ENCODE results near the gene SMIM29. TPM values are rescaled to one million over a fixed set of nuclear protein-coding genes. Genes with fewer than 3 reads are reported as not detected.
"Not testable (repeated sequence)": the region's sequence is repeated elsewhere in the genome, so short reads cannot be mapped to it uniquely, and the experiment has no call there.

Gene SMIM29
- total RNA-seq, 1 donor from 2014 or later, result 13.9 TPM

- FAIRE-seq, result no peak
- Histone ChIP-seq H4K20me1 (ENCODE audit: insufficient read depth, low read length) (no peaks in the 10 kb centered on the region), H3K27me3 (ENCODE audit: insufficient read depth, low read length) (no peaks in the 10 kb centered on the region), H2AFZ (ENCODE audit: low read depth, low read length) (no peak overlapping the region), H3K79me2 (ENCODE audit: insufficient read depth, low read length) (no peaks in the 10 kb centered on the region), H3K9ac (ENCODE audit: low read length) (no peak overlapping the region), H3K4me3 (ENCODE audit: insufficient read depth, low read depth, low read length) (no peak overlapping the region), H3K4me1 (ENCODE audit: insufficient read depth, low read length) (no peaks in the 10 kb centered on the region), H3K9me3 (ENCODE audit: insufficient read depth, low read depth, low read length) (no peaks in the 10 kb centered on the region), H3K36me3 (ENCODE audit: insufficient read depth, low read length) (no peaks in the 10 kb centered on the region), H3K4me2 (ENCODE audit: low read length) (no peak overlapping the region), H3K27ac (ENCODE audit: low read depth, low read length) (no peak overlapping the region)
- no peak for DNase-seq (ENCODE audit: low read depth)
- no peak overlapping the region for H3K27ac Mint-ChIP-seq (ENCODE audit: unreplicated experiment)
- H3K9me3 Mint-ChIP-seq (ENCODE audit: unreplicated experiment), result peaks cover 7% of the 10 kb centered on the region
- peaks cover 6% of the 10 kb centered on the region for H3K36me3 Mint-ChIP-seq (ENCODE audit: low read depth, unreplicated experiment)
- no peak overlapping the region for H3K4me3 Mint-ChIP-seq (ENCODE audit: unreplicated experiment)
- H3K4me1 Mint-ChIP-seq (ENCODE audit: low read depth, unreplicated experiment), result no peaks in the 10 kb centered on the region
- TF ChIP-seq CTCF (IDR thresholded peaks at IDR 0.05; ENCODE audit: insufficient read depth, low read depth, low read length), result no peak
- TF ChIP-seq EZH2 (IDR thresholded peaks at IDR 0.05; ENCODE audit: insufficient read depth, low read length), result no peak
- H3K27me3 Mint-ChIP-seq (ENCODE audit: low read depth, unreplicated experiment), result no peaks in the 10 kb centered on the region
These were observed 18.9 kb upstream of the SMIM29 start for GRCh38 chr6:34267746-34268145.

- H2AFZ ChIP-seq (ENCODE audit: low read depth, low read length); H3K4me3 ChIP-seq (ENCODE audit: insufficient read depth, low read depth, low read length); H3K27ac Mint-ChIP-seq (ENCODE audit: unreplicated experiment); DNase-seq (ENCODE audit: low read depth); H3K4me1 ChIP-seq (ENCODE audit: insufficient read depth, low read length); H3K79me2 ChIP-seq (ENCODE audit: insufficient read depth, low read length); H3K4me2 ChIP-seq (ENCODE audit: low read length); H3K36me3 ChIP-seq (ENCODE audit: insufficient read depth, low read length); H3K27me3 ChIP-seq (ENCODE audit: insufficient read depth, low read length); H4K20me1 ChIP-seq (ENCODE audit: insufficient read depth, low read length); H3K9ac ChIP-seq (ENCODE audit: low read length); H3K27ac ChIP-seq (ENCODE audit: low read depth, low read length); H3K27me3 Mint-ChIP-seq (ENCODE audit: low read depth, unreplicated experiment); H3K36me3 Mint-ChIP-seq (ENCODE audit: low read depth, unreplicated experiment); H3K9me3 ChIP-seq (ENCODE audit: insufficient read depth, low read depth, low read length); H3K4me3 Mint-ChIP-seq (ENCODE audit: unreplicated experiment); H3K4me1 Mint-ChIP-seq (ENCODE audit: low read depth, unreplicated experiment); FAIRE-seq: not testable (repeated sequence)
- peaks cover 12% of the 10 kb centered on the region for H3K9me3 Mint-ChIP-seq (ENCODE audit: unreplicated experiment)
These were observed 14.7 kb upstream of the SMIM29 start for GRCh38 chr6:34263484-34263883.

- Mint-ChIP-seq H3K27me3 (ENCODE audit: low read depth, unreplicated experiment) (no peaks in the 10 kb centered on the region), H3K4me1 (ENCODE audit: low read depth, unreplicated experiment) (no peaks in the 10 kb centered on the region), H3K9me3 (ENCODE audit: unreplicated experiment) (peaks cover 12% of the 10 kb centered on the region), H3K27ac (ENCODE audit: unreplicated experiment) (no peak overlapping the region), H3K4me3 (ENCODE audit: unreplicated experiment) (no peak overlapping the region), H3K36me3 (ENCODE audit: low read depth, unreplicated experiment) (peaks cover 8% of the 10 kb centered on the region)
- FAIRE-seq (no peak), DNase-seq (ENCODE audit: low read depth) (no peak)
- no peak overlapping the region for H2AFZ ChIP-seq (ENCODE audit: low read depth, low read length)
- no peaks in the 10 kb centered on the region for H3K27me3 ChIP-seq (ENCODE audit: insufficient read depth, low read length)
- TF ChIP-seq EZH2 (IDR thresholded peaks at IDR 0.05; ENCODE audit: insufficient read depth, low read length), result no peak
- TF ChIP-seq CTCF (IDR thresholded peaks at IDR 0.05; ENCODE audit: insufficient read depth, low read depth, low read length), result no peak
- H3K9ac ChIP-seq (ENCODE audit: low read length), result no peak overlapping the region
- no peaks in the 10 kb centered on the region for H3K4me1 ChIP-seq (ENCODE audit: insufficient read depth, low read length)
- H3K79me2 ChIP-seq (ENCODE audit: insufficient read depth, low read length), result no peaks in the 10 kb centered on the region
- H3K4me3 ChIP-seq (ENCODE audit: insufficient read depth, low read depth, low read length), result no peak overlapping the region
- H3K9me3 ChIP-seq (ENCODE audit: insufficient read depth, low read depth, low read length), result no peaks in the 10 kb centered on the region
- H3K36me3 ChIP-seq (ENCODE audit: insufficient read depth, low read length), result no peaks in the 10 kb centered on the region
- no peak overlapping the region for H3K4me2 ChIP-seq (ENCODE audit: low read length)
- H4K20me1 ChIP-seq (ENCODE audit: insufficient read depth, low read length), result no peaks in the 10 kb centered on the region
- no peak overlapping the region for H3K27ac ChIP-seq (ENCODE audit: low read depth, low read length)
These were observed 11.9 kb upstream of the SMIM29 start for GRCh38 chr6:34260576-34261267.
